GM18508 (cell line): Measurements from ENCODE around the gene SLC1A2.

Experiments used
- ATAC-seq: cut with Tn5 transposase; IDR thresholded peaks from one replicate; pipeline ENCODE4 v1.9.1; 2021; ENCODE audit warnings: moderate number of reproducible peaks; ENCODE audit not compliant: insufficient read depth, unreplicated experiment

The SLC1A2 gene

GRCh38 chr11:35355102-35355749 is 64.1 kb downstream of the SLC1A2 start:
- no peak for ATAC-seq

DNA sequence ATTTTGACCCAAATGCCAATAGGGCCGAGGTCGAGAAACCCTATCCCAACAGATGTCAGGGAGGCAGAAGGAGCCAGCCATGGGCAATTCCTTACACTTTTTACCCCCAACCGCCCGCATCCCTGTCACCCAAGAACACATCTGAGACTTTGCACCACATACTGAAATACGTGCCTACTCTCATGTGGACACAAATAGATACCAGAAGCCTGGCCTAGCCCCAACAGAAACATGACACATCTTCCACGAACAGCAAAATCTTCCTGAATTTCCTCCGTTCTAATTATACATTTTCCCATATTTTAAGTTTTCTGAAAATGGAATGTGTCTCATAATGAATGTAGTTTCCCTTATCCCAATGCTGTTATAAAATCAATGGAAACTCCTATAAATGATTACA is 64.7 kb downstream of the SLC1A2 start:
- ATAC-seq = no peak

DNA sequence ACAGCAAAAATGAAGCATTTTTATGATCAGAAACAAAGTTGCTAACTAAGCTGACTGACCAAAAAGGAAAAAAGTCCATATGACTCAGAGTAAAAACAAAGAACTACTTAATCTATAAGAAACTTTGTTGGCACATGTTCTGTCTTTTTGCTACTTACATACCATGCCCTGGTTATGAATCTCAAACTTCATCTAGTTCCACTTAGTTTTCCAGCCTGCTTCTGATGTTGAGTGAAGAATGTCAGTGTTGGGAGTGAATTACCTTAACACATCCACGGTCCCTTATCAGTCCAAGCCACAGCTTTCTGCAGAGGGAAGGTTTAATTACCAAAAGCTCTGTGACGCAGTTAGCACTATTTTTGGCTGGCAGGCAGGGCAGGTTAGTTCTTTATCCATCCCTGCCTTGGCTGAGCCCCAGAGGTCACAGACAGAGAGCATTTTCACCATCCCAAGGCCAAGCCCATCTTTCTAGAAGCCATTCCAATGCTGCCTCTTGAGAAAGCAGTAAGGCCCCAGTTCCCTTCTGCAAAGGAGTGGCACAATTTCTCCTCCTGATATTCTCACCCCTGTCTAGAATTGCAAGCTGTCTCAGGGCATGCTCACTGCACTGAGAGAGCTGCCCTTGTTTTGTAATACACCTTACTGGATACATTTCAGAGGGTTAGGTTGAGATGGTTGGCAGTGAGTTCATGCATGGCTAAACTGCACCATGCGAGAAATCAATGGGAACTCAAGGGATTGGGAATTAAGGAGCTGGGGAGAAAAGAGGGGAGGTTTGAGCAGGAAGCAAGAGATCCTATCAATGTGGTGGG is 67.1 kb downstream of the SLC1A2 start:
- no peak for ATAC-seq

- no peak for ATAC-seq
Measured at GRCh38 chr11:35349897-35350296, 69.5 kb downstream of the SLC1A2 start.

GRCh38 chr11:35348898-35349687 is 70.3 kb downstream of the SLC1A2 start:
- ATAC-seq = no peak

DNA sequence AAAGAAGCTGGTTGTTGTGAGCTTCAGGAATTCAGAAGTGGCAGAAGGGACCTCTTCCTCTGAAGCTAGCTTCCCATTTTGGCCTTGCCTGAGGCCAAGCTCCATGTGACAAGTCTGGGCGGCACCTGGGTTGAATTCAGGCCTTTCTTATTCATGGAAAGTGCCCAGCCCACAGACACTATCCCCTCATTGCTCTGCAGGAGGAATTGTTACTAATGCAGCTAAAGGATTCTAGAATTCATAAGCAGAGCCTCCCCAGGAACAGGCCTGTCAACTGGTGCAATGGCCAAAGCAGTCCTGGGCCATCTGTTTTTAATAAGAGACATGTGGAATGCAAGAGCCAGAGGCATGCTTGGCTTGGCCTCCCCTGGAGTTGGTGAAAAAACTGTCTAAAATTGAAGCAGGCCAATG is 71.4 kb downstream of the SLC1A2 start:
- no peak for ATAC-seq

GRCh38 chr11:35347173-35347878 is 72.0 kb downstream of the SLC1A2 start:
- ATAC-seq = no peak

DNA sequence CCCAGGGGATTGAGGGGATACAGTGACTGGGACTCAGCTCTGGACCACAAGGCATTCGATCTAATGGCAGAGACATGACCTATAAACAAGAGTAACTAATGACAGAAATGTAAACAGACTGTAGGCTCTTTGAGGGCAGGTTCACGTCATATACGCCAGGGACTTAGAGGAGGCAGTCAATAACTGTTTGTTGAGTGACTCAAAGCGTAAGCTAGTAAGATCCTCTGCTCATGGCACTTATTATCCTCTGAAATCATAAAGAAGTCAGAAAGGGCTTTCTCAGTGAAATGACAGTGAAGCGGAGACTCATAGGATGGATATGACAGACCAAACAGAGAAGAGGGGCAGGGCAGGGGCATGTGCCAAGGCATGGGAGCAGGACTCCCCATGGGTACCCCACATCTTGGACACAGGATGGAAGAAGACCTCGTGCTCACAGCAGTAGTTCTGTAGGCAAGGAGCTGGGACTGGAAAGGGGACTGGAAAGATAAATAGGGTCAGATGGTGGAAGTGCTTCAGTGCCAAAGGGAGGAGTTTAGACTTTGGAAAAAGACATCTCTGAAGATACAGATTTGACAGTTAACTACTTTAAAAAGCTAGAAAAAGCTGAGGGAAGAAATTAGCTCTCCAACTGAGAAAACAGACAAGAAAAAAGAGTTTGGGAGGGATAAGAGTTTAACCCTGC is 72.7 kb downstream of the SLC1A2 start:
- ATAC-seq = no peak

DNA sequence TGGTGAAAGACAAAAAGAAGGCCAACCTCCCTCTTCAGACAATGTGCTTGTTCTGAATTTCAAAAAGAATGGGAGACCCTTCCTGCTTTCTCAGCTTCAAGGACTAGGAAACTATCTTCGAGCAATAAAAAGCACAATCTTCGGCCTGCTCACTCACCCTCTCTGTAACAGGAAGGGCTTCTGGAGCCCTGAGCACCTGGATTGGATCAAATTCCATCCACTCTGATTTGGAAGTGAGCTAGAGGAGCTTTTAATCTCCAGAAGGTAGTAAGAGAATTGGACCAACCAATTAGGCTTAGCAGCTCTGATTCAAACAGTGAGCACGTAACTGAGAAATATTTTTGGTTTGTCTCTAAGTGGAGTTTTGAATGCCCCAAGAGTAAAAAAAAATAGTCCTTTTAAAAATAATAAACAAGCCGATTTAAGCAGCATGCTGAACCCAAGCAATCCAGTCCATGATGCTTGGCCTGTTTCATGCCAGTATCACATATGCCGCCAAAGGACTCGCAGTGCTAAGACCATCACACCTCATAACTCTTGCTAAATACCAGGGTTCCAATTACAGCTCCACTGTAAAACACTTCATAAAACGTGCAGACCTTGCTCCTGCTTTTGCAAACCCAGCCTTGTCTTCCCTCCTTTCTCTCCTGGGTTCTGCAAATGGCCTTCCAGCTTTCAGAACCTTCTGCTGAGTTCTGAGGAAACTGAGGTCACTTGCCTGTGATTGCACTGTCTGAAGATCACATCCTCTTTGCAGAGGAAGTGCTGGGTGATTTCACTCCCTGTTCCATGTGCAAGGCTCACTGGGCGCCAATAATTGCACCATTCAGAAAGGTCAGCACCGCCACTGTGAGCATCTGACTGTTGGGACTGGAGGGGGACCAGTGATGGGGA is 74.4 kb downstream of the SLC1A2 start:
- ATAC-seq = no peak

DNA sequence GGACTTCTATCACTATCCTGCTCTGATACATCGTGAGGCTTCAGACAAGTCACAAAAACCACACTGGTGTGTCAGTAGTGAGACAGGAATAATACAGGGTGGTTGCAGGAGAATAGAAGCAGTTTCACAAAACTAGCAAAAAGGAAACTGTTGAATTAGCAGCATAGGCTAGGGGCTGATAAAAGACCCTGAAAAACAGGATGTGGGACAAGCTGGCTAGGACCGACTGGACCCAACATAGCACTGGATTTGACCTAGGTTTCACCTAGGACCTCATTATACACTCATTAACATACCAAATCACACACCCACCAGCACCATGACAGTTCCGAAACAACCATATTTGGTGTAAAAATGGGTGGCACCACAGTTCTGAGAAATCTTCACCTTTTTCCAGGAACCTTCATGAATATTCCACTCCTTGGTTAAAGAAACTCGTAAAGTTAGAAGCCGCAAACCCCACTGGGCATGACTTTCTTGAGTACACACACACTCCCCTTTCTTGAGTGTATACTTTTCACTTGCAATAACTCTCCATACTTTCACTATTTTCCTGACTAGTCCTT is 76.2 kb downstream of the SLC1A2 start:
- peak; percentile 69 for ATAC-seq

DNA sequence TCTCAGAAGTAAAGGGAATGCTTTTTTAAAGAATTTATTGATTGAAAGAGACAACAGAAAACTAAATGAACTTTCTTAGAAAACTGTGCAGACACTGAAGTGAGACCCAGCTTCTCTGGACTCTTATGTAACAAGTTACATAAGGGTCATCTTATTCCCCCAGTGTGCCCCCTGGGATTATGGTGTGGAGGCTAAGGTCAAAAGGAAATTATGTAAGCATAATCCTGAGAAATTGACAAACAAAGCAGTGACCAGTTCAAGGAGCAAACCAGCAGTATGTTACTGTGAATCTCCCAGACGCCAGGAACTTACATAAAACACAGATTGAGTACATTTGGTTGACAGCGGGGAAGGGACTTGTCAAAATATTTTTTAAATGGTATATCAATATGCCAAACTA is 78.6 kb downstream of the SLC1A2 start:
- ATAC-seq = no peak

GRCh38 chr11:35340071-35340470 is 79.3 kb downstream of the SLC1A2 start:
- ATAC-seq = no peak

GRCh38 chr11:35338921-35339320 is 80.4 kb downstream of the SLC1A2 start:
- no peak for ATAC-seq

DNA sequence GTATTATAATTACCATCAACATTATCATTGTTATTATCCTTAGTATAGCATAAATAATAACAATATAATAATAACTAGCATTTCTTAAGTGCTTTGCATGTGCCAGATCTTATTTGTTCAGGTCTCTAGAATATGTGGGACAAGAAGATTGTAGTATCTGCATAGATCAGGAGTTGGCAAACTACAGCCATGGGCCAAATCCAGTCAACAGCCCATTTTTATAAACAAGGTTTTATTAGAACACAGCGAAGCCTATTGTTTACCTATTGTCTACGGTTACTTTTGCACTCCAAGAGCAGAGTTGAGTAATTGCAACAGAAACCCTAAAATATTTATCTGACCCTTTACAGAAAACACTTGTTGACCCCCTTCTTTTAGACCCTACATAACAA is 81.4 kb downstream of the SLC1A2 start:
- ATAC-seq = no peak

DNA sequence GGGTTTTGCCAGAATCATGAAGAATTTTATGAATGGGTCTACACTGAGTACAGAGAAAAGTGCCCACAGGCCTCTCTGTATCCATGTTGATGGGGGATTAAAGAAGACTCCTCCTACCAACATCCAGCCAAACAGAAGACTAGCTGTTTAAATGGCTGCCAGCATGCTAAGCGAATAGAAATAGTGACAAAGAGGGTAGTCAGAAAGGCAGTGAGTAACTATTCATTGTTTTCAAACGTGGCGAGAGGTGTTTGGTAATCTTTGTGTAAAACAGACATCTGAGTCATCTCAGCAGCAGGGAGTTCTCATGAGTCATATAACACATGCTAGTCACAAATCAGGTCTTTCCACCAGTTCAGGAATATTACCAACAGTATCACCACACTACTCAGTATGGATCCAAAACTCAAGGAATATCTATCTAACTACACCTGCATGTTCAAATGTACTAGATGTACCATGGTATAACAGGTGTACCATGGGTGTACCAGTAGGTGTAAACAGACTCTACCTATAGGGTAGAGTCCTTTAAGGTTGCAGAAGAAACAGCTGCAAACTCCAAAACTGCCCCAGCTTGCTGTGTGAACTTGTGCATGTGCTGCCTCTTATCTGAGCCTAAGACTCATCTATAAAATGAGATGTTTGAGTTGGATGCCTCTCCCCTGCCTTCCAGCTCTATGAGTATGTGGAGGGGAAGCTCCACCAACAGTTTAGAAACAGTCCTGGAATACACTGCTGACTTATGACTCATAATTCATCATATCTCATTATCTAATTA is 82.0 kb downstream of the SLC1A2 start:
- no peak for ATAC-seq

- no peak for ATAC-seq
Measured at GRCh38 chr11:35336726-35337125, 82.6 kb downstream of the SLC1A2 start.

GRCh38 chr11:35335226-35335625 is 84.1 kb downstream of the SLC1A2 start:
- ATAC-seq = no peak
